Right hindlimb (tissue), 1 donor: ENCODE data around the gene NEUROD2.
A peak's percentile ranks its signal among the peaks of the same experiment; 100 is the strongest.
"Not testable (repeated sequence)": the region's sequence is repeated elsewhere in the genome, so short reads cannot be mapped to it uniquely, and the experiment has no call there.

Source experiments
- DNase-seq: peaks from one replicate; pipeline ENCODE4 v3.0.0-alpha.2; 2018

Gene NEUROD2

GRCh38 chr17:39601758-39602532 lies 5.8 kb downstream of the NEUROD2 start:
- no peak for DNase-seq

GRCh38 chr17:39600997-39601597 lies 6.6 kb downstream of the NEUROD2 start:
- DNase-seq, result no peak

GRCh38 chr17:39600288-39600996 lies 7.3 kb downstream of the NEUROD2 start:
- no peak for DNase-seq

- no peak for DNase-seq
Measured at GRCh38 chr17:39599665-39600231, 8.0 kb downstream of the NEUROD2 start.

GRCh38 chr17:39599004-39599664 lies 8.6 kb downstream of the NEUROD2 start:
- DNase-seq, result no peak

GRCh38 chr17:39598630-39599003 lies 9.1 kb downstream of the NEUROD2 start:
- DNase-seq, result no peak

- no peak for DNase-seq
Measured at GRCh38 chr17:39598047-39598481, 9.7 kb downstream of the NEUROD2 start.

GRCh38 chr17:39597372-39598046 lies 10.2 kb downstream of the NEUROD2 start:
- DNase-seq, result no peak

- DNase-seq, result no peak
Measured at GRCh38 chr17:39596543-39597267, 11.0 kb downstream of the NEUROD2 start.

GRCh38 chr17:39595928-39596510 lies 11.7 kb downstream of the NEUROD2 start:
- no peak for DNase-seq

GRCh38 chr17:39595294-39595693 lies 12.4 kb downstream of the NEUROD2 start:
- no peak for DNase-seq

GRCh38 chr17:39593371-39593770 lies 14.3 kb downstream of the NEUROD2 start:
- no peak for DNase-seq

- DNase-seq, result peak; percentile 47
Measured at GRCh38 chr17:39591958-39592954, 15.5 kb downstream of the NEUROD2 start.

GRCh38 chr17:39590180-39590579 lies 17.5 kb downstream of the NEUROD2 start:
- DNase-seq, result not testable (repeated sequence)

GRCh38 chr17:39582658-39583057 lies 25.1 kb downstream of the NEUROD2 start:
- DNase-seq, result no peak

GRCh38 chr17:39581759-39582085 lies 26.0 kb downstream of the NEUROD2 start:
- DNase-seq, result no peak

- DNase-seq, result no peak
Measured at GRCh38 chr17:39581071-39581758, 26.5 kb downstream of the NEUROD2 start.

- DNase-seq, result no peak
Measured at GRCh38 chr17:39580082-39580468, 27.6 kb downstream of the NEUROD2 start.

- no peak for DNase-seq
Measured at GRCh38 chr17:39579318-39580081, 28.2 kb downstream of the NEUROD2 start.
